HepG2 (cell line): Measurements from ENCODE around the gene HMGCS2.
A peak's percentile ranks its signal among the peaks of the same experiment; 100 is the strongest.

Source experiments
- AHR ChIP-seq: IDR thresholded peaks from 2 replicates; pipeline ENCODE4 v1.6.1; 2018; ENCODE audit warnings: missing genetic modification reagents, missing compliant biosample characterization
- CREB1 ChIP-seq, 2 experiments: fragments of 450-650 bp in 1 of 2; IDR thresholded peaks; 2 replicates each; pipeline ENCODE4 v1.6.1; 2016 to 2017; ENCODE audit warnings: control low read depth in 1 of 2, mild to moderate bottlenecking in 1 of 2, missing compliant biosample characterization in 1 of 2, missing genetic modification characterization in 1 of 2
- CTCF ChIP-seq: sonication (generic); formaldehyde crosslinking; IDR thresholded peaks from 2 replicates; pipeline ENCODE4 v1.5.0; 2020; ENCODE audit warnings: mild to moderate bottlenecking, missing genetic modification reagents, moderate library complexity
- EP300 ChIP-seq, 3 experiments: sonication (generic) in 1 of 3; formaldehyde crosslinking in 1 of 3; IDR thresholded peaks; 2 replicates each; pipeline versions ENCODE4 v1.5.1 to v1.6.1; 2011 to 2020; ENCODE audit warnings: low read depth in 2 of 3, low read length in 2 of 3, borderline replicate concordance in 1 of 3, improper control_type of control experiment in 1 of 3, mild to moderate bottlenecking in 1 of 3, missing genetic modification reagents in 1 of 3, moderate library complexity in 1 of 3
- NCOR1 ChIP-seq: fragments of 200-600 bp; sonication (generic); IDR thresholded peaks from 2 replicates; pipeline ENCODE4 v1.7.0; 2017; ENCODE audit warnings: antibody characterized with exemption, low read length, borderline replicate concordance
- RCOR2 ChIP-seq: IDR thresholded peaks from 2 replicates; pipeline ENCODE4 v1.6.1; 2016; ENCODE audit warnings: missing biosample characterization, missing genetic modification reagents
- SCMH1 ChIP-seq: sonication (generic); formaldehyde crosslinking; IDR thresholded peaks from 2 replicates; pipeline ENCODE4 v1.9.0; 2021; ENCODE audit warnings: missing genetic modification reagents, mild to moderate bottlenecking, borderline replicate concordance
- TFAP4 ChIP-seq: sonication (generic); IDR thresholded peaks from 2 replicates; pipeline ENCODE4 v1.6.1; 2016; ENCODE audit warnings: low read depth, borderline replicate concordance

- TF ChIP-seq TFAP4: peak; percentile 39; the same call in 1 of the 2 replicates
- peak; percentile 75; the same call in 1 of the 2 replicates for TF ChIP-seq NCOR1
- TF ChIP-seq RCOR2: peak; percentile 87
- no peak for TF ChIP-seq SCMH1
- peak in 1 of 2 experiments; percentile 78; a peak in 2 of 4 replicates for TF ChIP-seq EP300 (IDR thresholded peaks at IDR 0.05; ENCODE audit: low read depth in 2 of 2, low read length in 2 of 2)
- TF ChIP-seq EP300 (CRISPR knock-in tag; IDR thresholded peaks at IDR 0.05; ENCODE audit: borderline replicate concordance): no peak
- peak; percentile 5; the same call in 1 of the 2 replicates for TF ChIP-seq CTCF
- no peak for TF ChIP-seq AHR
- TF ChIP-seq CREB1 (IDR thresholded peaks at IDR 0.05): no peak
- TF ChIP-seq CREB1 (CRISPR knock-in tag; IDR thresholded peaks at IDR 0.05): peak; percentile 58
These were observed 39.7 kb downstream of the HMGCS2 start for GRCh38 chr1:119729044-119729443.
